Lung microvascular endothelial cell (primary cell): ENCODE results near the gene PCDHA11. TPM values are rescaled to one million over a fixed set of nuclear protein-coding genes. Genes with fewer than 3 reads are reported as not detected.

ENCODE experiments used
- DNase-seq, 2 donors: peaks; one replicate each; pipeline versions ENCODE4 v3.0.0 to v3.0.0-alpha.2; 2010; ENCODE audit warnings: low read depth in 2 of 2
- total RNA-seq: library from RNA; depleted of rRNA; stranded (reverse); fragments of >200 nt; gene quantifications from 2 replicates; pipeline ENCODE4 v1.2.1, GENCODE V29; 2014

Gene PCDHA11
- total RNA-seq, 1 donor from 2014 or later: 0.20 TPM

GRCh38 chr5:140916325-140916724 is 47.6 kb downstream of the PCDHA11 start:
- DNase-seq: no peak

Other genes with a start within 250 kb of the PCDHA11 start
- 1.1 and 2.8 TPM in 2 replicates for gene CD14, start 235.8 kb upstream of the PCDHA11 start, total RNA-seq
- gene TMCO6, start 229.5 kb upstream of the PCDHA11 start, total RNA-seq: 8.1 and 10.5 TPM in 2 replicates
- gene NDUFA2, start 221.3 kb upstream of the PCDHA11 start, total RNA-seq: 70.0 and 90.3 TPM in 2 replicates
- gene IK, start 221.1 kb upstream of the PCDHA11 start, total RNA-seq: 47.7 and 55.8 TPM in 2 replicates
- gene WDR55, start 204.1 kb upstream of the PCDHA11 start, total RNA-seq: 19.8 and 28.2 TPM in 2 replicates
- gene DND1, start 195.4 kb upstream of the PCDHA11 start, total RNA-seq: under 0.01 and 0.22 TPM in 2 replicates
- 43.1 and 46.4 TPM in 2 replicates for gene HARS1, start 177.6 kb upstream of the PCDHA11 start, total RNA-seq
- 21.0 and 21.1 TPM in 2 replicates for gene HARS2, start 177.5 kb upstream of the PCDHA11 start, total RNA-seq
- gene ZMAT2, start 168.5 kb upstream of the PCDHA11 start, total RNA-seq: 34.0 and 54.8 TPM in 2 replicates
- under 0.01 TPM in 1 of 2 replicates, not detected in the other for gene PCDHA1, start 82.8 kb upstream of the PCDHA11 start, total RNA-seq
- gene PCDHA2, start 74.1 kb upstream of the PCDHA11 start, total RNA-seq: under 0.01 TPM in 2 replicates
- gene PCDHA3, start 67.9 kb upstream of the PCDHA11 start, total RNA-seq: 0.20 and 0.22 TPM in 2 replicates
- under 0.01 TPM in 2 replicates for gene PCDHA4, start 61.9 kb upstream of the PCDHA11 start, total RNA-seq
- under 0.01 TPM in 2 replicates for gene PCDHA5, start 47.3 kb upstream of the PCDHA11 start, total RNA-seq
- 0.20 and 0.22 TPM in 2 replicates for gene PCDHA6, start 41.0 kb upstream of the PCDHA11 start, total RNA-seq
- gene PCDHA7, start 34.7 kb upstream of the PCDHA11 start, total RNA-seq: 0.20 and 0.22 TPM in 2 replicates
- under 0.01 TPM in 1 of 2 replicates, not detected in the other for gene PCDHA8, start 27.8 kb upstream of the PCDHA11 start, total RNA-seq
- gene PCDHA9, start 20.6 kb upstream of the PCDHA11 start, total RNA-seq: under 0.01 TPM in 2 replicates
- gene PCDHA10, start 13.1 kb upstream of the PCDHA11 start, total RNA-seq: under 0.01 TPM in 2 replicates
- gene PCDHA12, start 6.4 kb downstream of the PCDHA11 start, total RNA-seq: under 0.01 TPM in 1 of 2 replicates, not detected in the other
- under 0.01 TPM in 1 of 2 replicates, not detected in the other for gene PCDHA13, start 13.2 kb downstream of the PCDHA11 start, total RNA-seq
- gene PCDHAC1, start 57.3 kb downstream of the PCDHA11 start, total RNA-seq: under 0.01 TPM in 2 replicates
- 0.20 and 0.22 TPM in 2 replicates for gene PCDHAC2, start 97.5 kb downstream of the PCDHA11 start, total RNA-seq
- not detected in 2 replicates for gene PCDHB1, start 182.4 kb downstream of the PCDHA11 start, total RNA-seq
- 1.3 and 2.2 TPM in 2 replicates for gene PCDHB2, start 225.7 kb downstream of the PCDHA11 start, total RNA-seq
- gene PCDHB3, start 231.5 kb downstream of the PCDHA11 start, total RNA-seq: 0.22 and 0.60 TPM in 2 replicates